HepG2 (cell line): ENCODE results near the gene RNF213. TPM values are rescaled to one million over a fixed set of nuclear protein-coding genes. Genes with fewer than 3 reads are reported as not detected.
A peak's percentile ranks its signal among the peaks of the same experiment; 100 is the strongest.

ENCODE experiments used
- ARNT2 ChIP-seq: sonication (generic); formaldehyde crosslinking; IDR thresholded peaks from 2 replicates; pipeline ENCODE4 v1.8.0; 2022; ENCODE audit warnings: mild to moderate bottlenecking, low read depth, missing genetic modification reagents, moderate library complexity
- ATF2 ChIP-seq: sonication (generic); formaldehyde crosslinking; IDR thresholded peaks from 2 replicates; pipeline ENCODE4 v1.4.0; 2020; ENCODE audit warnings: missing genetic modification reagents
- BHLHE40 ChIP-seq: IDR thresholded peaks from 2 replicates; pipeline ENCODE4 v1.6.1; 2011; ENCODE audit warnings: low read length, improper control_type of control experiment
- ETV5 ChIP-seq: IDR thresholded peaks from 2 replicates; pipeline ENCODE4 v1.6.1; 2018; ENCODE audit warnings: missing biosample characterization, missing genetic modification reagents, inconsistent platforms, borderline replicate concordance
- KLF6 ChIP-seq: IDR thresholded peaks from 2 replicates; pipeline ENCODE4 v1.8.0; 2016; ENCODE audit warnings: missing biosample characterization, missing genetic modification reagents
- MAFK ChIP-seq, 2 experiments: IDR thresholded peaks in 1 of 2; conservative IDR thresholded peaks in 1 of 2; 2 replicates each; pipeline ENCODE4 v1.6.1; 2011; ENCODE audit warnings: improper control_type of control experiment in 2 of 2, low read length in 2 of 2
- MTA3 ChIP-seq: sonication (generic); formaldehyde crosslinking; IDR thresholded peaks from 2 replicates; pipeline ENCODE4 v1.4.0; 2020; ENCODE audit warnings: missing genetic modification reagents
- POGZ ChIP-seq: sonication (generic); formaldehyde crosslinking; IDR thresholded peaks from 2 replicates; pipeline ENCODE4 v1.4.0; 2020; ENCODE audit warnings: mild to moderate bottlenecking, missing genetic modification reagents
- SRSF1 ChIP-seq: fragments of 200-400 bp; formaldehyde crosslinking; optimal IDR thresholded peaks from 2 replicates; pipeline ENCODE3; 2017; ENCODE audit warnings: mild to moderate bottlenecking, low read depth, low read length, moderate library complexity
- ZFP41 ChIP-seq: sonication (generic); formaldehyde crosslinking; IDR thresholded peaks from 2 replicates; pipeline ENCODE4 v1.4.0; 2020; ENCODE audit warnings: mild to moderate bottlenecking, missing genetic modification reagents, borderline replicate concordance
- ZNF20 ChIP-seq: sonication (generic); formaldehyde crosslinking; IDR thresholded peaks from 2 replicates; pipeline ENCODE4 v1.4.0; 2020; ENCODE audit warnings: mild to moderate bottlenecking, moderate library complexity, missing genetic modification reagents
- ZNF205 ChIP-seq: IDR thresholded peaks from 2 replicates; pipeline ENCODE4 v1.6.1; 2018; ENCODE audit warnings: missing biosample characterization, missing genetic modification reagents
- ZNF274 ChIP-seq: sonication (generic); formaldehyde crosslinking; IDR thresholded peaks from 2 replicates; pipeline ENCODE4 v1.5.1; 2020; ENCODE audit warnings: mild to moderate bottlenecking, missing genetic modification reagents
- ZNF282 ChIP-seq: fragments of 450-650 bp; IDR thresholded peaks from 2 replicates; pipeline ENCODE4 v1.6.1; 2018; ENCODE audit not compliant: partially characterized antibody
- ZNF33A ChIP-seq: sonication (generic); formaldehyde crosslinking; IDR thresholded peaks from 2 replicates; pipeline ENCODE4 v1.5.1; 2020; ENCODE audit warnings: missing genetic modification reagents, mild to moderate bottlenecking, moderate library complexity, borderline replicate concordance
- ZNF343 ChIP-seq: sonication (generic); formaldehyde crosslinking; IDR thresholded peaks from 2 replicates; pipeline ENCODE4 v1.4.0; 2020; ENCODE audit warnings: mild to moderate bottlenecking, missing genetic modification reagents
- ZNF569 ChIP-seq: sonication (generic); formaldehyde crosslinking; IDR thresholded peaks from 2 replicates; pipeline ENCODE4 v1.5.0; 2020; ENCODE audit warnings: mild to moderate bottlenecking, missing genetic modification reagents, moderate library complexity, borderline replicate concordance
- ZNF607 ChIP-seq: sonication (generic); formaldehyde crosslinking; IDR thresholded peaks from 2 replicates; pipeline ENCODE4 v1.5.1; 2020; ENCODE audit warnings: missing genetic modification reagents, mild to moderate bottlenecking, borderline replicate concordance
- polyA plus RNA-seq, 8 experiments: library from polyadenylated mRNA; depleted of rRNA in 3 of 8; stranded (reverse) in 7 of 8; unstranded in 1 of 8; fragments of >200 nt; fragmentation: Illumina TruSeq in 4 of 8; extraction: Trizol in 4 of 8; gene quantifications; 2 replicates each; pipeline versions ENCODE4 v1.2.1 to v1.2.3, GENCODE V29; 2011 to 2016; ENCODE audit warnings: low read depth in 4 of 8, missing spikeins in 1 of 8, mixed read lengths in 1 of 8; ENCODE audit not compliant: insufficient read depth in 1 of 8
- total RNA-seq, 5 experiments: library from RNA; depleted of rRNA; stranded (reverse); fragments of >200 nt; fragmentation: Illumina TruSeq; extraction: Trizol; gene quantifications; 2 replicates each; pipeline ENCODE4 v1.2.3, GENCODE V29; 2016; ENCODE audit warnings: low read depth in 1 of 5
- TF ChIP-seq, protein P1 (sequence below): sonication (generic); formaldehyde crosslinking; IDR thresholded peaks from 2 replicates; pipeline ENCODE4 v1.4.0; 2020; ENCODE audit warnings: missing genetic modification reagents, mild to moderate bottlenecking, borderline replicate concordance
- TF ChIP-seq, protein P2 (sequence below): IDR thresholded peaks from 2 replicates; pipeline ENCODE4 v1.6.1; 2016; ENCODE audit warnings: low read depth, borderline replicate concordance
- TF ChIP-seq, protein P3 (sequence below): IDR thresholded peaks from 2 replicates; pipeline ENCODE4 v1.6.1; 2016; ENCODE audit warnings: missing compliant biosample characterization, missing genetic modification reagents, borderline replicate concordance
- TF ChIP-seq, protein P4 (sequence below): sonication (generic); formaldehyde crosslinking; IDR thresholded peaks from 2 replicates; pipeline ENCODE4 v1.4.0; 2020; ENCODE audit warnings: missing genetic modification reagents

RNF213 gene
- total and polyA plus RNA-seq, 2 of the 13 experiments (the other 11 are each of a cell fraction or from before 2014, with no cell fraction given): 38.6 to 38.7 TPM

DNA sequence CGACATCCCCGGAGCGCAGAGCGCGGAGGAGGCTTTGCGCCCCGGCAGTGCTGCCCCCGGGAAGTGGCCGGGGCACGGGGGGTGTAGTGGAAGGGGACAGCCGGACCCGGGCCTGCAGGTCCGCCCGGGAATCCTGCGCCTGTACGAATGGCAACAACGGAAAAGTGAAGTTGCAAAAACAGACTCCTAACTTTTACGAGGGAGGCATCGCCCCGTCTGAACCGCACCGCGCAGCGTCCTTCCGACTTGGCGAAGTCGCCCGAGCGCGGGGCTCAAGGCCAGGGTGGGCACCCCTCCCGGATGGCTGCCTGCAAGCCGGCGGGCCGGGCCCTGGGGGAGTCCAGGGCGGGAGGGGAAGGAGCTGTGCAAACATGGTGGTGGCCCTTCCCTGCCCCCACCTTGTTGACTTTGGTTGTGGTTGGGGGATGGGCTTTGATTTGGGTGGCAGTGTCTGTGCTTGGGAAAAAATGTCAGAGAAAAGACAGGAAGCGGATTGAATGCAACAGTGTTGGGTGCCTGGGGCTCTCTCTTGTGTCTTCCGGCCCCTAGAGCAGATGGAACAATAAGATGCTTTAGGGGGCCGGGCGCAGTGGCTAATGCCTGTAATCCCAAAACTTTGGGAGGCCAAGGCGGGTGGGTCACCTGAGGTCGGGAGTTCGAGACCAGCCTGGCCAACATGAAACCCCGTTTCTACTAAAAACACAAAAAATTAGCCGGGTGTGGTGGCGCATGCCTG, 675 bp downstream of the RNF213 start (continued):
- TF ChIP-seq, protein P1, sequence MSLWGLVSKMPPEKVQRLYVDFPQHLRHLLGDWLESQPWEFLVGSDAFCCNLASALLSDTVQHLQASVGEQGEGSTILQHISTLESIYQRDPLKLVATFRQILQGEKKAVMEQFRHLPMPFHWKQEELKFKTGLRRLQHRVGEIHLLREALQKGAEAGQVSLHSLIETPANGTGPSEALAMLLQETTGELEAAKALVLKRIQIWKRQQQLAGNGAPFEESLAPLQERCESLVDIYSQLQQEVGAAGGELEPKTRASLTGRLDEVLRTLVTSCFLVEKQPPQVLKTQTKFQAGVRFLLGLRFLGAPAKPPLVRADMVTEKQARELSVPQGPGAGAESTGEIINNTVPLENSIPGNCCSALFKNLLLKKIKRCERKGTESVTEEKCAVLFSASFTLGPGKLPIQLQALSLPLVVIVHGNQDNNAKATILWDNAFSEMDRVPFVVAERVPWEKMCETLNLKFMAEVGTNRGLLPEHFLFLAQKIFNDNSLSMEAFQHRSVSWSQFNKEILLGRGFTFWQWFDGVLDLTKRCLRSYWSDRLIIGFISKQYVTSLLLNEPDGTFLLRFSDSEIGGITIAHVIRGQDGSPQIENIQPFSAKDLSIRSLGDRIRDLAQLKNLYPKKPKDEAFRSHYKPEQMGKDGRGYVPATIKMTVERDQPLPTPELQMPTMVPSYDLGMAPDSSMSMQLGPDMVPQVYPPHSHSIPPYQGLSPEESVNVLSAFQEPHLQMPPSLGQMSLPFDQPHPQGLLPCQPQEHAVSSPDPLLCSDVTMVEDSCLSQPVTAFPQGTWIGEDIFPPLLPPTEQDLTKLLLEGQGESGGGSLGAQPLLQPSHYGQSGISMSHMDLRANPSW (CRISPR knock-in tag): peak; percentile 38; the same call in 1 of the 2 replicates
- TF ChIP-seq MAFK (conservative IDR thresholded peaks at IDR 0.05 in 1 of 2, IDR thresholded peaks at IDR 0.05 in 1 of 2; ENCODE audit: low read length in 2 of 2): no peak
- TF ChIP-seq ZNF343 (CRISPR knock-in tag): peak; percentile 94; the same call in 1 of the 2 replicates
- TF ChIP-seq, protein P2, sequence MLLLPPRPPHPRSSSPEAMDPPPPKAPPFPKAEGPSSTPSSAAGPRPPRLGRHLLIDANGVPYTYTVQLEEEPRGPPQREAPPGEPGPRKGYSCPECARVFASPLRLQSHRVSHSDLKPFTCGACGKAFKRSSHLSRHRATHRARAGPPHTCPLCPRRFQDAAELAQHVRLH (CRISPR knock-in tag): peak; percentile 93
- no peak for TF ChIP-seq ZNF20 (CRISPR knock-in tag)
- no peak for TF ChIP-seq ZNF282
- TF ChIP-seq KLF6 (CRISPR knock-in tag): peak; percentile 46; the same call in 1 of the 2 replicates
- TF ChIP-seq, protein P3, sequence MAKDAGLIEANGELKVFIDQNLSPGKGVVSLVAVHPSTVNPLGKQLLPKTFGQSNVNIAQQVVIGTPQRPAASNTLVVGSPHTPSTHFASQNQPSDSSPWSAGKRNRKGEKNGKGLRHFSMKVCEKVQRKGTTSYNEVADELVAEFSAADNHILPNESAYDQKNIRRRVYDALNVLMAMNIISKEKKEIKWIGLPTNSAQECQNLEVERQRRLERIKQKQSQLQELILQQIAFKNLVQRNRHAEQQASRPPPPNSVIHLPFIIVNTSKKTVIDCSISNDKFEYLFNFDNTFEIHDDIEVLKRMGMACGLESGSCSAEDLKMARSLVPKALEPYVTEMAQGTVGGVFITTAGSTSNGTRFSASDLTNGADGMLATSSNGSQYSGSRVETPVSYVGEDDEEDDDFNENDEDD (CRISPR knock-in tag): peak; percentile 83; the same call in 1 of the 2 replicates
- TF ChIP-seq POGZ (CRISPR knock-in tag): no peak
- peak; percentile 39; the same call in 1 of the 2 replicates for TF ChIP-seq BHLHE40
- TF ChIP-seq SRSF1: peak; percentile 85
- TF ChIP-seq ZFP41 (CRISPR knock-in tag): no peak
- peak; percentile 91 for TF ChIP-seq ETV5
- peak; percentile 93 for TF ChIP-seq ARNT2 (CRISPR knock-in tag)
- peak; percentile 37 for TF ChIP-seq ZNF607 (CRISPR knock-in tag)
- TF ChIP-seq, protein P4, sequence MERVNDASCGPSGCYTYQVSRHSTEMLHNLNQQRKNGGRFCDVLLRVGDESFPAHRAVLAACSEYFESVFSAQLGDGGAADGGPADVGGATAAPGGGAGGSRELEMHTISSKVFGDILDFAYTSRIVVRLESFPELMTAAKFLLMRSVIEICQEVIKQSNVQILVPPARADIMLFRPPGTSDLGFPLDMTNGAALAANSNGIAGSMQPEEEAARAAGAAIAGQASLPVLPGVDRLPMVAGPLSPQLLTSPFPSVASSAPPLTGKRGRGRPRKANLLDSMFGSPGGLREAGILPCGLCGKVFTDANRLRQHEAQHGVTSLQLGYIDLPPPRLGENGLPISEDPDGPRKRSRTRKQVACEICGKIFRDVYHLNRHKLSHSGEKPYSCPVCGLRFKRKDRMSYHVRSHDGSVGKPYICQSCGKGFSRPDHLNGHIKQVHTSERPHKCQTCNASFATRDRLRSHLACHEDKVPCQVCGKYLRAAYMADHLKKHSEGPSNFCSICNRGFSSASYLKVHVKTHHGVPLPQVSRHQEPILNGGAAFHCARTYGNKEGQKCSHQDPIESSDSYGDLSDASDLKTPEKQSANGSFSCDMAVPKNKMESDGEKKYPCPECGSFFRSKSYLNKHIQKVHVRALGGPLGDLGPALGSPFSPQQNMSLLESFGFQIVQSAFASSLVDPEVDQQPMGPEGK (CRISPR knock-in tag): peak; percentile 100
- TF ChIP-seq ZNF569 (CRISPR knock-in tag): no peak
- TF ChIP-seq MTA3 (CRISPR knock-in tag): no peak
- peak; percentile 89 for TF ChIP-seq ATF2 (CRISPR knock-in tag)
- TF ChIP-seq ZNF274 (CRISPR knock-in tag): 0 out of 2 replicates have a peak, but pooled peaks have one; percentile 56
- TF ChIP-seq ZNF205: peak; percentile 47; the same call in 1 of the 2 replicates
- no peak for TF ChIP-seq ZNF33A
